Renal pelvis (tissue), 12 donors: Measurements from ENCODE around the gene MAPK14. TPM values are rescaled to one million over a fixed set of nuclear protein-coding genes. Genes with fewer than 3 reads are reported as not detected.
"Not testable (repeated sequence)": the region's sequence is repeated elsewhere in the genome, so short reads cannot be mapped to it uniquely, and the experiment has no call there.

Experiments
- DNase-seq: peaks from one replicate; pipeline ENCODE4 v3.0.0-alpha.2; 2013
- long read RNA-seq, 16 experiments: transcript quantifications; one replicate each; lab custom pipeline, GENCODE V29; 2026
- polyA plus RNA-seq, 3 donors: library from polyadenylated mRNA; unstranded; fragments of 120-200 nt; gene quantifications; one replicate each; pipeline ENCODE4 v1.2.1, GENCODE V29; 2013; ENCODE audit not compliant: insufficient read length in 3 of 3

The MAPK14 gene
- 10 to 100 TPM; 49.6 to 56.8 (median 50.9) TPM for polyA plus RNA-seq
- long read RNA-seq, donor 1, full-length matches to known transcripts = 11 of 11 reads
- long read RNA-seq, donor 1, partial matches to known transcripts = 0 of 11 reads
- long read RNA-seq, donor 1, other reads (novel, unspliced or antisense) = 0 of 11 reads
- long read RNA-seq, donor 2, transcript MAPK14-201 (12 exons, 3,779 nt) = major isoform, 6 of 6 reads
- long read RNA-seq, donor 2, partial matches to known transcripts = 0 of 6 reads
- long read RNA-seq, donor 2, other reads (novel, unspliced or antisense) = 0 of 6 reads
- long read RNA-seq, donor 3, full-length matches to known transcripts = 15 of 31 reads
- long read RNA-seq, donor 3, partial matches to known transcripts = 16 of 31 reads
- long read RNA-seq, donor 3, other reads (novel, unspliced or antisense) = 0 of 31 reads
- long read RNA-seq, donor 4, full-length matches to known transcripts = 6 of 33 reads
- long read RNA-seq, donor 4, partial matches to known transcripts = 27 of 33 reads
- long read RNA-seq, donor 4, other reads (novel, unspliced or antisense) = 0 of 33 reads
- long read RNA-seq, donor 5, transcript MAPK14-201 (12 exons, 3,779 nt) = major isoform, 5 of 5 reads
- long read RNA-seq, donor 5, partial matches to known transcripts = 0 of 5 reads
- long read RNA-seq, donor 5, other reads (novel, unspliced or antisense) = 0 of 5 reads
- long read RNA-seq, donor 6, full-length matches to known transcripts = 15 of 15 reads
- long read RNA-seq, donor 6, partial matches to known transcripts = 0 of 15 reads
- long read RNA-seq, donor 6, other reads (novel, unspliced or antisense) = 0 of 15 reads
- long read RNA-seq, donor 7, transcript MAPK14-201 (12 exons, 3,779 nt) = major isoform, 5 of 6 reads
- long read RNA-seq, donor 7, partial matches to known transcripts = 0 of 6 reads
- long read RNA-seq, donor 7, other reads (novel, unspliced or antisense) = 0 of 6 reads
- long read RNA-seq, donor 8, full-length matches to known transcripts = 5 of 5 reads
- long read RNA-seq, donor 8, partial matches to known transcripts = 0 of 5 reads
- long read RNA-seq, donor 8, other reads (novel, unspliced or antisense) = 0 of 5 reads
- long read RNA-seq, donor 9, full-length matches to known transcripts = 14 of 14 reads
- long read RNA-seq, donor 9, partial matches to known transcripts = 0 of 14 reads
- long read RNA-seq, donor 9, other reads (novel, unspliced or antisense) = 0 of 14 reads
- long read RNA-seq, donor 10, full-length matches to known transcripts = 9 of 9 reads
- long read RNA-seq, donor 10, partial matches to known transcripts = 0 of 9 reads
- long read RNA-seq, donor 10, other reads (novel, unspliced or antisense) = 0 of 9 reads
- long read RNA-seq, donor 11, full-length matches to known transcripts = 5 of 5 reads
- long read RNA-seq, donor 11, partial matches to known transcripts = 0 of 5 reads
- long read RNA-seq, donor 11, other reads (novel, unspliced or antisense) = 0 of 5 reads
- long read RNA-seq, donor 12, full-length matches to known transcripts = 14 of 14 reads
- long read RNA-seq, donor 12, partial matches to known transcripts = 0 of 14 reads
- long read RNA-seq, donor 12, other reads (novel, unspliced or antisense) = 0 of 14 reads
- long read RNA-seq, donor 13, partial matches to known transcripts = 0 of 1 reads
- long read RNA-seq, donor 13, other reads (novel, unspliced or antisense) = 0 of 1 reads
- long read RNA-seq, donor 14, full-length matches to known transcripts = 15 of 15 reads
- long read RNA-seq, donor 14, partial matches to known transcripts = 0 of 15 reads
- long read RNA-seq, donor 14, other reads (novel, unspliced or antisense) = 0 of 15 reads
- long read RNA-seq, donor 15, full-length matches to known transcripts = 14 of 14 reads
- long read RNA-seq, donor 15, partial matches to known transcripts = 0 of 14 reads
- long read RNA-seq, donor 15, other reads (novel, unspliced or antisense) = 0 of 14 reads
- long read RNA-seq, donor 16, full-length matches to known transcripts = 4 of 10 reads
- long read RNA-seq, donor 16, partial matches to known transcripts = 6 of 10 reads
- long read RNA-seq, donor 16, other reads (novel, unspliced or antisense) = 0 of 10 reads

GRCh38 chr6:36027501-36028087 is at the start of gene MAPK14:
Gene MAPK14 (plus strand): TSS chr6:36027808. CDS start chr6:36028158, 350 bp downstream.
- peak; percentile 100 for DNase-seq

GRCh38 chr6:35980126-35980525 is 47.5 kb upstream of the MAPK14 start:
- not testable (repeated sequence) for DNase-seq

DNA sequence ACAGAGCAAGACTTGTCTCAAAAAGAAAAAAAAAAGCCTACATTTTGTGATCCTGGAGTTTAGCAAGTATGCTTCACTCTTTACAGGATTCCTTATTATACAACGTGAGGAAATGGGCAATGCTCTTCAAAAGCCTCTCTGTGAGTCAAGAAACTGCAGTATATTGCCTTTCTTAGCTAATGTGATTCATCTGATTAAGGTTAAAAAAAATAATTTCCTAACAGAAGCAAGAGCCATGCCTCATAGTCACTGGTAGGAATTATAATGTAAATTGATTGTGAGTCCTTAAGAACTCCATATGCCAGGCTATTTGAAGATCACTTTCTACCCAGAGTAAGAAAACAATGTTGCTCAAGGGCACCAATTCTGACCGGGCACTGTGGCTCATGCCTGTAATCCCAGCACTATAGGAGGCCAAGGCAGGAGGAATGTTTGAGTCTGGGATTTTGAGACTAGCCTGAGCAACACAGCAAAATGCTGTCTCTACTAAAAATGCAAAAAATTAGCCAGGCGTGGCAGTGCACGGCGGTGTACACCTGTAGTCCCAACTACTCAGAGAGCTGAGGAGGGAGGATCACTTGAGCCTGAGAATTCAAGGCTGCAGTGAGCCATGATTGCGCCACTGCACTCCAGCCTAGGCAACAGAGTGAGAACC is 46.5 kb upstream of the MAPK14 start:
- DNase-seq = no peak

- DNase-seq = no peak
Observed at GRCh38 chr6:35984701-35985100, 42.9 kb upstream of the MAPK14 start.

GRCh38 chr6:35988047-35988446 is 39.6 kb upstream of the MAPK14 start:
- DNase-seq = not testable (repeated sequence)

GRCh38 chr6:35993150-35993549 is 34.5 kb upstream of the MAPK14 start:
- DNase-seq = no peak

- DNase-seq = no peak
Observed at GRCh38 chr6:36000451-36000850, 27.2 kb upstream of the MAPK14 start.

DNA sequence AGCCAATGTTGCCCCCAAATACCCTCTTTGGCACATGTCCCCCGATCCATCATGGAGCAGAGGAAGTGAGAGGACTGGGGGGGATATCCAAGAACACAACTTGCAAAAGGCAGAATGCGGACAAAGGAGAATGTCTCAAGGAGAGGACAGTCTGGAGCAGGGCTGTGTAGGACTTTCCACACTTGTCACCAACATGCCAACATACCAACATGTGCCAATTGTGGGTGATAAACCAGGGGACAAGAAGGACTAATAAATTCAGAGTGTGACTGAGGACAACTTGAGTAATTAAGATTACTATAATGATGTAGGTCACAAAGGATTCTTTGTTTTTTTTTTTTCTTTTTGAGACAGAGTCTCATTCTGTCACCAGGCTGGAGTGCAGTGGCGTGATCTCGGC is 11.9 kb upstream of the MAPK14 start:
- no peak for DNase-seq

DNA sequence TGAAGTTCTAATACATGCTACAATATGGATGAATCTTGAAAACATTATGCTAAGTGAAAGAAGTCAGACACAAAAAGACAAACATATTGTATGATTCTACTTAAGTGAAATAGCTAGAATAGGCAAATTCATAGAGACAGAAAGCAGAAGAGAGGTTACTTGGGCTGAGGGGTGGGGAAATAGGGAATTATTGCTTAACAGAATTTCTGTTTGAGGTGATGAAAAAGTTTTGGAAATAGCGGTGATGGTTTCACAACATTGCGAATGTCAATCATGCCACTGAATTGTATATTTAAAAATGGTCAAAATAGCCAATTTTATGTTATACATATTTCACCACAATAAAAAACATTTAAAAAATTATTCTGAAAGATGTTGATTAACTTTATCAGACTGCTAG is 9.3 kb upstream of the MAPK14 start:
- DNase-seq = no peak

- DNase-seq = no peak
Observed at GRCh38 chr6:36019167-36019566, 8.4 kb upstream of the MAPK14 start.

DNA sequence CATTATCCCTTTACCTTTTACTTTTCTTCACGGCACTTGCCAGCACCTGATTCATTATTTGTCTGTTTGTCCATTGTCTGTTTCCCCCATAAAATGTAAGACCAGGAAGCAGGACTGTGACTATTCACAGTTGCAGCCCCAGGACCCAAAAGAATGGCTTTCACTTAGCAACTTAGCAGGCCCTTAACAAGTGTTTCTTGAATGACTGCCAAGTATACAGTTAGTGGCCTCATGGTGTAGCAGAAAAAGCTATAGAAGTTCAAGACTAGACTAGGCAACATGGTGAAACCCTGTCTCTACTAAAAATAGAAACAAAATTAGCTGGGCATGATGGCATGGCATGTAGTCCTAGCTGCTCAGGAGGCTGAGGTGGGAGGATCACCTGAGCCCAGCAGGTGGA is 7.5 kb upstream of the MAPK14 start:
- no peak for DNase-seq

DNA sequence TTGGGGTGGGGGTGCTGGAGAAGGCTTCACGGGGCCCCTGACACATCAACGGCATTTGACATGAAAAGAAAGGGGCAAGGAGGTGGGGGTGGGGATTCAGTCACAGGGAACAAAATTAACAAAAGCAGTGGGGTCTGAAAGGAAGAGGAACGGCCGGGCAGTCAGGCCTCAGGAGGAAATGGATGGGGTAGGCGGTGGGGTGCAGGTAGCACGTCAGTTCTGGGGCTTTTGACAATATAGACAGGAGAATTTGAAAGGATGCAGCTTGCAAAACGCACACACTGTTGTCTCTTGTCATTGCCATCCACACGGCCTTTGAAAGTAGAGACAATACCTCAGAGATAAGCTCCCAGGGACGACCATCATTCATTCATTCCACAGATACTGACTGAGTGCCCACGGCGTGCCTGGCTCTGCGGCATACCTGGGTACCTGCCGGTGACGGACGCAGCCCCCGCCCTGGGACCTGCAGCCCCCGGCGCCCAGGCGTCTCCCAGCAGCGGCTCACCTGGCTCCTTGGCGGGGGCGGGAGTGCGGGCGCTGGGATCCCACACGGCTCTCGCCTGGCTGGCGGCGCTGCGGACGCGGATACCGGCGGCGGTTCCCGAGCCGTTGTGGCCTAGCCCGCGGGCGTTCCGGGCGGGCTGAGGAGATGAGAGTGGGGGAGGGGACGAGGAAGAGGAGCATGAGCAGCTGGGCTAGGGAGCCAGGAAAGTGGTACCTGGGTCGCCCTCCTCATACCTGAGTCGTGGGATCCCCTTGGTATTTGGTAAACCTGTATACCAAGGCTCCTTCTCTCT is 3.4 kb upstream of the MAPK14 start, which contains the start of gene SLC26A8:
TSS of gene SLC26A8 (minus strand) at position 646 of the 800 bp plus-strand sequence. CDS start 4,934 bp downstream, outside the sequence.
- no peak for DNase-seq

- no peak for DNase-seq
Observed at GRCh38 chr6:36025260-36025931, 2.2 kb upstream of the MAPK14 start.

- no peak for DNase-seq
Observed at GRCh38 chr6:36025932-36026327, 1.7 kb upstream of the MAPK14 start.

GRCh38 chr6:36028088-36028876 is 674 bp downstream of the MAPK14 start:
- no peak for DNase-seq

- DNase-seq = peak; percentile 55
Observed at GRCh38 chr6:36028877-36029324, 1.3 kb downstream of the MAPK14 start.

DNA sequence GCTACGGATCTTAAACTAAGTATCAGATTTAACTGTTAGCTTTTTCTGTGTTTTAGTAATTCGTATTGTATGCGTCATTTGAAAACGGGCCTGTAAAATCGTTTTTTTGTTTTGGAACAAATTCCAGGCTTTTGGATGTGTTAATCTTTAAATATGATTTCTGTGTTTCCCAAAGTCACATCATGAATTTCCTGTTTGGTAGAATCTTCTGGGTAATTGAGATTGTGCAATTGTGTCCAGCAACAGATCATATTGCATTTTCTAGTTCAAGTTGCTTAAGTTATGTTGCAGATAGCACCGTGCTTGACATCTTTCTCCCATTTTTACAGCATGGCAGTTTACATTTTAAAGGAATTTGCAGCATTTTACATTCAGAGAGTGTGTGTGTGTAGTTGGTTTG is 1.9 kb downstream of the MAPK14 start:
- DNase-seq = no peak
